Measurements from ENCODE around the gene FHOD3.

Gene FHOD3

GRCh38 chr18:36578871-36579710, 281.6 kb downstream of the FHOD3 start:
- in situ Hi-C loops (cut with HindIII; ENCODE audit: low sequenced_read_pairs), result no loop called here

- in situ Hi-C loops (cut with HindIII; ENCODE audit: low sequenced_read_pairs), result no loop called here
Measured at GRCh38 chr18:36580266-36580665, 282.8 kb downstream of the FHOD3 start.

- in situ Hi-C loops (cut with HindIII; ENCODE audit: low sequenced_read_pairs), result no loop called here
Measured at GRCh38 chr18:36580874-36581750, 283.6 kb downstream of the FHOD3 start.

- in situ Hi-C loops (cut with HindIII; ENCODE audit: low sequenced_read_pairs), result no loop called here
Measured at GRCh38 chr18:36582988-36583745, 285.7 kb downstream of the FHOD3 start.

- in situ Hi-C loops (cut with HindIII; ENCODE audit: low sequenced_read_pairs), result no loop called here
Measured at GRCh38 chr18:36589857-36590543, 292.5 kb downstream of the FHOD3 start.

GRCh38 chr18:36590621-36591580, 293.4 kb downstream of the FHOD3 start:
- in situ Hi-C loops (cut with HindIII; ENCODE audit: low sequenced_read_pairs), result no loop called here

- in situ Hi-C loops (cut with HindIII; ENCODE audit: low sequenced_read_pairs), result no loop called here
Measured at GRCh38 chr18:36592282-36592681, 294.8 kb downstream of the FHOD3 start.

- in situ Hi-C loops (cut with HindIII; ENCODE audit: low sequenced_read_pairs), result no loop called here
Measured at GRCh38 chr18:36593001-36593400, 295.5 kb downstream of the FHOD3 start.

GRCh38 chr18:36593641-36594040, 296.1 kb downstream of the FHOD3 start:
- in situ Hi-C loops (cut with HindIII; ENCODE audit: low sequenced_read_pairs), result no loop called here

GRCh38 chr18:36594621-36595020, 297.1 kb downstream of the FHOD3 start:
- in situ Hi-C loops (cut with HindIII; ENCODE audit: low sequenced_read_pairs), result no loop called here

GRCh38 chr18:36595046-36595817, 297.7 kb downstream of the FHOD3 start:
- in situ Hi-C loops (cut with HindIII; ENCODE audit: low sequenced_read_pairs), result no loop called here

GRCh38 chr18:36595818-36596215, 298.3 kb downstream of the FHOD3 start:
- in situ Hi-C loops (cut with HindIII; ENCODE audit: low sequenced_read_pairs), result no loop called here

GRCh38 chr18:36597636-36598035, 300.1 kb downstream of the FHOD3 start:
- in situ Hi-C loops (cut with HindIII; ENCODE audit: low sequenced_read_pairs), result no loop called here

- in situ Hi-C loops (cut with HindIII; ENCODE audit: low sequenced_read_pairs), result no loop called here
Measured at GRCh38 chr18:36600548-36600947, 303.0 kb downstream of the FHOD3 start.

- in situ Hi-C loops (cut with HindIII; ENCODE audit: low sequenced_read_pairs), result no loop called here
Measured at GRCh38 chr18:36601316-36601715, 303.8 kb downstream of the FHOD3 start.

- in situ Hi-C loops (cut with HindIII; ENCODE audit: low sequenced_read_pairs), result no loop called here
Measured at GRCh38 chr18:36602071-36602470, 304.6 kb downstream of the FHOD3 start.

- in situ Hi-C loops (cut with HindIII; ENCODE audit: low sequenced_read_pairs), result no loop called here
Measured at GRCh38 chr18:36602620-36603019, 305.1 kb downstream of the FHOD3 start.

GRCh38 chr18:36608107-36608506, 310.6 kb downstream of the FHOD3 start:
- in situ Hi-C loops (cut with HindIII; ENCODE audit: low sequenced_read_pairs), result no loop called here

GRCh38 chr18:36610258-36610657, 312.7 kb downstream of the FHOD3 start:
- in situ Hi-C loops (cut with HindIII; ENCODE audit: low sequenced_read_pairs), result no loop called here

All from DLD1 (cell line).